GM15510 (cell line): Measurements from ENCODE around the gene DPYSL3.

Experiments
- POLR2A ChIP-seq: IDR thresholded peaks from 3 replicates; pipeline ENCODE4 v1.6.1; 2011; ENCODE audit warnings: borderline replicate concordance; ENCODE audit not compliant: insufficient read length; ENCODE audit errors: extremely low read depth

The DPYSL3 gene

DNA sequence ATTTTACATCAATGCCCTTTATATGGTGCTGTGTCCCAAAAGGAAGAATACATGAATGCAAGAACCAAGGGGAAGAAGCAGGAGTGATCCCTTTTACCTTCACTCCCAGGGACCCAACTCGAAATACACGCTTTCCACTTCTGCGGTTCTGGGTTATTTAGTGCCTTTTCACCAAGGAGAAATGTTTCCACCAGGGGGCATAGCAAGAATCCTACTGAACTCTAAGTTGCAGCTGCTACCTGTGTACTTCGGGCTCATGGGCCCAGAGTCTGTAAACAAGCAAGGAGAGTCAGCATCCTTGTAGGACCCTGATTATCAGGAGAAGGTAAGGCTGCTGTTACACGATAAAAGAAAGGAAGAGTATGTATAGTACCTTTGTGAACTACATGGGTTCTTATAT is 45.7 kb downstream of the DPYSL3 start:
- no peak for TF ChIP-seq POLR2A

DNA sequence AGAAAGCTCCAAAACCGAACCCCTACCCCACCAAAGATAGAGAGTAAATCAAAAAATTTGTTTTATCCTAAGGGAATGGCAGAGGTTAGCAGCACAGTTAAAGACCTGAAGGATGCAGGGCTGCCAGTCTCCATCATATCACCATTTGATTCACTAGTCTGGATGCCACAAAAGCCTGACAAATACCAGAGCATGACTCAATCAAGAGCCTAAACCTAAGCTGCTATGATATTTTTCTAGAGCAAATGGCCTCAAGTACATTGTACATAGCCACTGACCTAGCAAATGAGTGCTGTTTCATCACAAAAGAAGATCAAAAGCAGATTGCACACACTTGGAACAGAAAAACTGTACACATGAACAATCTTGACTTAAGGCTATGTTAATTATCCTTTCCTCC is 48.0 kb downstream of the DPYSL3 start:
- no peak for TF ChIP-seq POLR2A

DNA sequence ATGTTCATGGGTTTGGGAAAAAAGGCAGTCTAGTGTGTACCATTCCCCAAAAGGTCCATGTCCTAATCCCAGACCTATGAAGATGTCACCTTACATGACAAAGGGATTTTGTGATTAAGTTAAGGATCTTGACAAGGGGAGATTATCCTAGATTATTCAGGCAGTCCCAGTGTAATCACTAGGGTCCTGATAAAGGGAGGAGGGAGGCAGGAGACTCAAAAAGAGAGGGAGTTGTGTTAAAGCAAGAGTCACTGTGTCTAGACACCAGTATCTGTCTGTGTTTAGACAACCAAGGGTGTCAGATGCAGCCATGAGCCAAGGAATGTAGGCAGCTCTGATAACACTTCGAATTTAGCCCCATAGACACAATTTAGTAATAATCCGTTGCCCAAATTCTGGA is 49.5 kb downstream of the DPYSL3 start:
- no peak for TF ChIP-seq POLR2A

DNA sequence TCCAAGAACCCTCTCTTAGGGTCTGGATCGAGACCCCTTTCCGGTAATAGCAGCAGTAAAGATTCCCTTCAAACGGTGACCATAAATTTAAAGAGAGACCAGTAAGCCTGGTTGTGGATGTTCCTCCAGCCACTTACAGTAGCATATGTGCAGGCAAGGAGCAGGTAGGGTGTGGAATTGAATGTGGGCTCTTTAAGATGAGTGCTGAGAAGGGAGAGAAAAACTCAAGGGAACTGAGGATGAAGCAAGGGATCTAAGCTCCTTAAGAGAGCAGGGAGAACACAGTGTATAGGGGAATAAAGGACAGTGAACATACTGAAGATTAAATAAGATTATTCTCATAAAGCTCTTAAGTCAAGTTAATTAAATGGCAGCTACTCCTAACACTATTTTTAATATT is 51.3 kb downstream of the DPYSL3 start:
- TF ChIP-seq POLR2A, result no peak

DNA sequence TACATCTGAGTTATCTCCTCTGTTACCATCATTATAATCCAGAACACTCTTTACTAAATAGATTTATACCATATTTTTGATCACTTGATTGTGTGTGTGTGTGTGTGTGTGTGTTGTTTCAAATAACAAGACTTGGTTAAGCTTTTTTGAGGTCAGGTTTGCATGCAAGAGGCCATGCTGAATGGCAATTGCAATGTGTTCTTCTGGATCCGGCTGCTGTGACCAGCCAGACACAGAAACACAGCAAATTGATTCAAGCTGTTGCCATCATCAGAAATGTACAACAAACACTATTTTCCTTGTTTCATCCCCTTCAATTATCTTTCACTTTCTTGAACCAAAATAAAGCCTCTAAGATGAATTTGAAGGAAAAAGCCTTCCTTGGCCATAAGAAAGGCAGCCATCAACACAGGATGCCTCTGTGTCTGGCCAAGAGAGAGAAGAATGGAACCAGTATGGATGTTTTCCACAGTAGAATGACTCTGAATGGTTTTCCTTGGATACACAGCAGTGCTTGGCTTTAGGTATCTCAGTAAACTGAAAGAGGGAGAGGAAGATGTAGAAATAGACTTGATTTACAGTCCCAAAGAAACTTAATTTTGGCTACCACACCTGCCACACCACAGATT is 53.9 kb downstream of the DPYSL3 start:
- no peak for TF ChIP-seq POLR2A

DNA sequence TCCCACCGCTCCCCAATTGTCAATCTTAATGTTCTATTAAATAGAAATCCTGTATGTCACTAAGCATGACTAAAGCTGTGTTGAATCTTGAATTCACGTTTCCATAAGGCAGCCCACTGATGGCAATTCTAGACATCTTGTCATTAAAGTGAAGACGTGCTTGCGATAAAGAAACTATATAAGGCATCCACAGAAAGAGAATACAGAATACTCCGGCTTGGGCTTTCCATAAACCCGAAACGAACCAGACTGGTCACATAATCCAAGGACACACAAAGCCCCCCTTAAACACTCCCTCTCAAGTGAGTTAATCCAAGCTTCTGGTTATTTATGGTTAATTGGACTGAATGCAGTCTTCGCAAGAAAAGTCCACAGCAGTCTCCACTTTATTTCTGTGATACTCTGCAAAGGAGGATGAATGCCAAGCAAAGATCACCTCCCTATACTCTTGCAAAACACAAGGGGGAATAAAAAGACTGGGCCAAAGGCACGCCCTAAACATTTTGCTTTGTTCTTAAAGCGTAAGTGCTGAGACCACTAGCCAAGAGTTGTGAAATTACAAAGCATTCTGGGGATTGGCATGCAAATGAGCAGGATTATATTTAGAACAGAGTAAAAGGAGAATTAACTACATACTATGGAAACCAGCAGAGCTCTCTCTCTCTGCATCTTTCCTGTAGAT is 54.7 kb downstream of the DPYSL3 start:
- no peak for TF ChIP-seq POLR2A

DNA sequence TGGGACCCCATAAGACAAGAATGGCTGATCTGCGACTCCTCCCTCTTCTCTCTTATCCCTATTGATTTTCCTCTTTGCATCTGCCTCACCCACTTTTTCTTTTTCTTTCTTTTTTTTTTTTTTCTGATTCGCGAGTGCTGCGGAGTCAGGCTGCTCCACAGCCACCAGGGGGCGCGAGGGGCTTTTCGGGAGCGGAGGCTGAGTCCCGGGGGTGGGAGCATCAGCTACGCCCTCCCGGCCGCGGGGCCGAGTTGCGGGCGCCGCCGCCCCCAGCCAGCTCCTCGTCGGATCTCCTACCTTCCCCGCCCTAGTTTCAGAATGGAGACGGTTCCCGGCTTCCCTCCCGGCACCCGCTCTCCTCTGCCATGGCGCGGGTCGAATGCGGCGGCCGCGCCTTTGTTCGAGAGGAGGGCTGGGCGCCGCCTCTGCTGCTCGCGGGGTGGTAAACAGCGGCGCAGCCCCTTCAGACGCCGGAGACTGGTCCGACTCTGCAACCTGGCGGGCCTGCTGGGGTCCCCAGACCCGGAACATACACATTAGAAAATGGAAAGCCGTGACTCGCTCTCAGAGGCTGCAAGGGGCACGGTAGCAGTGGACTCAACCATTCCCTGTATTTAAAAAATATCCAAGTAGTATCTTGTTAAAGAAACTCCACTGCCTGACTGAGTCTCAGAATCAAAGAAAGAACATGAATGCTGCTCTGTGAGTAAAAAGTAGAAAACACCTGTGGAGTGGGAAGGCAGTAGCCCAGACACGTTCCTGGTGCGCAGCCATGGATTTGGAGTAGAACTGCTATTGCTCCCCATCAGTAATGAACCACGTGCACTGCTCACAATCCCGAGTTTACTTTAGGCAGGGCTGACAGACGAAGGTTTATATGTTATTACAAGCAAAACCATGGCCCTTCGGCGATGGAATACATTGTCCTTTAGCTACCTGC is 55.7 kb downstream of the DPYSL3 start:
- TF ChIP-seq POLR2A, result no peak

DNA sequence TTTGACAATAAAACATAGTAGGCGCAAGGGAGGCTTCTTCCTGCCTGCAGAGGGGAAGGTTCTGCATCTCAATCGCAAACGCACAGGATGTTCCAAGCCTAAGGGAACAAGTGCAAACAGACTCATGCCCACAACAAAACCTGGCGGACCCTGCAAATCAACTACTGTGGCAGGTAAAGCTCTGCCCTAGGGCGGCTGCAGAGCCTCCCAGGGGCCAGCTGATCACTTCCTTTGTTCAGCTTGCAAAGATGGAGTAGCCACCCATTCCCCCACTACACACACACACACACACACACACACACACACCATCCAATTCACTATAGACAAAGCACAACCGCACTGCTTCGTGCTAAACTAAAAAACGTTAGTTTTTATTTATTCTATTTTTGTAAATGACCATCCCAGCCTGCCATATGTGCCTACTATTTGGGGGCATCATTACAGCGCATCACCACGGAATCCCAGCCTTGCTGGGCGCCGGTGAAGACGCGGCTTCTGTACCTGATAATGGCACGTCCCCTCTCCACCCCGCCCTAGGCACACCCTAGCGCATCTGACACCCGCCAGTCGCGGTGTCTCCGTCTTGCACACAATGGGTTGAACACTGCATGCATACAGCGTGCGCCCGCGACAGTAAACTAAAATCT is 57.6 kb downstream of the DPYSL3 start:
- TF ChIP-seq POLR2A, result no peak

DNA sequence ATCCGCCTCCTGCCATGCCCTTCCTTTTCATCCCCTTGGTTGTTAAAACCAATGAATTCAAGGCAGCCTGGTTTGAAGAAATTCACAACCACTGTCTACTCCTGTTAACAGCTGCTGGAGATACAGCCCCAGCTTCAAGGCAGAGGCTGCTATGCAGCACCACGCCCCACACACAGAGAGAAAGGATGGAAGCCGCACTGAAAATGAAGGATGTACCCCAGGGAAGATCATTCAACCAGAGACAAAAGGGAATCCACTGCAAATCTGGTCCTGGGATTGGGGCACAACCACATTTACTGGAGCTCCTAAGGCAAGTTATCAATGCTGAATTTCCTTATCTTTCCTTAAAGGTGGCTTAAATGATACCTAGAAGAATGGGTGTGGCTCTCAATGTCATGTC is 58.7 kb downstream of the DPYSL3 start:
- TF ChIP-seq POLR2A, result no peak

DNA sequence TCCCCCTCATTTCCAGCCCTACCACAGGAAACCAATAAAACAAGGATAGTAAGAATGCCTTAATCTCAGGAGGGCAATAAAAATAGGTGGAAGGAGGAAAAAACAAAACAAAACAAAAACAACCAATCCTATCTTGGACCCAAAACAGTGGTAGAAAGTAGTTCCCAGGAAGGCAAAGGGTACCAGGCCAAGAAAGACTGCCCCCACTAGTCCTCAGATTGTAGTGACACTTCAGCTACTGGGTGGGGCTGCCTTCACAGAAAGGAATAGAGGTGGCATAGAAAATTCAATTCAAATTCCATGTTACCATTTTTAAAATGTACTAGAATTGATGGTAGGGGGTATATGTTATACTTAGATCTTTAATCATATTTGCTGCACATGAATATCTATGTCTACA is 59.3 kb downstream of the DPYSL3 start:
- TF ChIP-seq POLR2A, result no peak

DNA sequence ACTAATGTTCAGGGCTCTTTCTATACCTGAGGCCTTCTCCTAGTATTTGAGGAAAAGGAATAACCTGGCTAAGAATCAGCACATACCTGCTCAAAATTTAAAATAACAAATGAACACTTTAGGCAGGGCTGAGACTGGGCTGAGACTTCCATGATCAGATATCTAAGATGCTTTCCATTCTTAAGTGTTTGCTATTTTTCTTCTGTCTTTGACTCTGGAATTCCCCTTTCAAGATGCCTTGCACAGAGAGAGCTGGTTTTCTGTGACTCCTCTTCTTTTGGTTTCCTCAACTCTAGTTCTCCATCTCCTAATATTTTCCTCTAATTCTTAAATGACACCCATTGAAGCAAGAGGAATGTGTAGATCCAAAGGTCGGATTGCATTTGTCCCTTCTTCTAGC is 61.1 kb downstream of the DPYSL3 start:
- no peak for TF ChIP-seq POLR2A

DNA sequence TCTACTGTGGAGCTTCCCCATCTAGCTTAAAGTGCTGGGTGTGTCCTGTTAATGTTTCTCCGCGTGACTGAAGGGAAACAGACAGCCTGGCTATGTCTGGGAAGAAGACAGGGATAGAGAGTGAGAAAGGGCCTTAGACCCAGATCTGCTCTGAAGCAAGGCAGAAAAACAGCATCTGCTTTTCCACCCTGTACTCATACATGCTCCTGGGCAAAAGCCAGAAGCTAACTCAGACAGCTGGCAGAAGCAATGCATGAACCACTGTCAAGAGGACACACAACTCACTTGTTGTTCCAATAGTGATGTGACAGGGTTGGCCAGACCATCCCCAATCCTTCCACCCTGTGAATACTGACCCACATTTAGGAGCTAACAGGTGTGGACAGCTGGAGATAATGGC is 63.3 kb downstream of the DPYSL3 start:
- TF ChIP-seq POLR2A, result no peak

DNA sequence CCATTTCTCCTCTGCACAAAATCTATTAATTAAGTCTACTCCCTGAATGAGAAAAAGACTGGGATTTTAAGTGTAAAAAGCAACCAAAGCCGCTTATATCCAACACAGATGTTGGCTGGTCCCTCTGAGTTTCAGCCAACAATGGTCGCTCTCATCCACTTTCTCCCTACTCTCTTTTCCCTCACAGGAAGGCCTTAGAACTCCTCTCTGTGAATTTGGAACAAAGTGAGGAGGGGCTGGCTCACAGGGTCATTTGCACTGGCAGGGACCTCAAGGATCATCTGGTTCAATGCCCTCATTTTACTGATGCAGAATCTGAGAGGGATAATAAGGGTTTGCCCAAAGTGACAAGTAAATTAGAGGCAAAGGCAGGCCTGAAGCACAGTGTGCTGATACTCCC is 64.0 kb downstream of the DPYSL3 start:
- no peak for TF ChIP-seq POLR2A

DNA sequence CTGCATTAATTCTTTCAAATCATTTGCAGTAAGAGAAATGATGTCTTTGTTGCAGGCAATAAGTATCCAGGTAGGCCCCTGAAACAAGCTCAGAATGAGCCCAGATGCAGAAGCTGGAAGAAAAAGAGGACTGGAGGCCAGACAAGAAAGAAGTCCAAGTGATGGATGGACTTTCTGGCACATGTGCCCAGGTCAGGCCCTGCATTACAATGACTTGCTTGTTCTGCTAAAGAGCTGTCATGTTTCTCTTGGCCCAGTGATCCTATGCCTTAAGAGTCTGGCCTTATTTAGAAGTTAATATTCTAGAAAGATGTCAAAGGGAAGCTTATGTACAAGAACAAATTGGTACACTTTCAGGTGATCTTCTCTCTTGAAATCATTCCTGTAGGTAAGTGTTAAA is 64.8 kb downstream of the DPYSL3 start:
- no peak for TF ChIP-seq POLR2A

DNA sequence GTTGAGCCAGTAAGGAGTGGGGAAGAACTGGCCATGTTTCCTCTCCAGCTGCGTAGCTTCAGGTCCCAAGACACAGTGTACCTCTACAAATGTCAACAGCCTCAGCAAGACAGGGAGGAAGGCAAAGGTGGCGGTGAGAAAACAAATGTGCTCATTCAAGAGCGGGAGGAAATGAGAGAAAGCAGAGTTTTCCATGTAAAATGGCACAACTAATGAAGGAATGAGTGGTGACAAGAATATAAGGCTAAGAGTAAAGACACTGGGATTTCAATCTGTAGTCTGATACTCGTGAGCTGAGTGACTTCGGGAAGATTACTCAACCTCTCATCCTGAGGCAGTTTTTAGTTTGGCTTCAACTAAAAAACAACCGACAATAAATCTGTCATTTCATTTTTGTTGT is 67.6 kb downstream of the DPYSL3 start:
- TF ChIP-seq POLR2A, result no peak

DNA sequence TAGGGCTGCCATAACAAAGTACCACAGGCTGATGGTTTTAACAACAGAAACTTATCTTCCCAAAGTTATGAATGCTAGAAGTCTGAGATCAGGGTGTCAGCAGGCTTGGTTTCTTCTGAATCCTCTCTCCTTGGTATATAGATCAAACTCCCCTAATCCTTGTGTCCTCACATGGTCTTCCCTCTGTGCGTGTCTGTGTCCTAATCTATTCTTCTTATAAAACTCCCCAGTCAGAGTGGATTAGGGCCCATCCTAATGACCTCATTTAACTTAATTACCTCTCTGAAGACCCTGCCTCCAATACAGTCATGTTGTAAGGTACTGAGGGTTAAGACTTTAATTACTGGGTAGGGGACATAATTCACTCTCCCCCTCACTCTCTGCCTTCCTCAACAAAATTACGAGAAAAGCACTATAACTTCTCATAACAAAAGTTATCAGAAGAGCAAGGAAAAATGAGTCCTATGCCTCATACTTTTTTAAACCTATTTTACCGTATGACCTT is 68.6 kb downstream of the DPYSL3 start:
- TF ChIP-seq POLR2A, result no peak

DNA sequence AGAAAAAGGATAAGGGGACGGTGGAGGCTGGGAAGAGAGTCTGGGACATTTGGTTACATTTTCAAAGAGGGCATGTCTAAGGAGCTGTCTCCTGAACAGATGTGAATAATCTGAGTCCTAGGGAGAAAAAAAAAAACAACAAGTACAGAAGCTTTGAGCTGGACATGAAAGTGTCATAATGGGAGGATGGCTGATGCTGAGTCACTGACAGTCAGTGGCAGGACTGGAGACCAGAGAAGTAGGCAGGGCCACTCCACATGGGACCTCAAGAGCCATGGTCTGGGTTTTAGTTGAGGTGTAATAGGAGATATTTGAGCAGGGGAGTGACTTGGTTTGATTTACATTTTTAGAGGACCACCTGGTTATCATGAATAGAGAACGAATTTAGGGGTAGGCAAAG is 70.6 kb downstream of the DPYSL3 start:
- no peak for TF ChIP-seq POLR2A
